Transverse colon (tissue), 4 donors: ENCODE results near the gene FCER2. TPM values are rescaled to one million over a fixed set of nuclear protein-coding genes. Genes with fewer than 3 reads are reported as not detected.

Experiments
- DNase-seq: peaks from one replicate; pipeline ENCODE4 v3.0.0-alpha.2; 2019
- H3K27ac ChIP-seq, 4 donors: fragments of 200-600 bp; sonication (generic); 2 replicates each; pipeline ENCODE4 v1.5.1; 2016 to 2018; ENCODE audit warnings: inconsistent platforms in 4 of 4
- H3K27me3 ChIP-seq: fragments of 200-600 bp; sonication (generic); 2 replicates; pipeline ENCODE4 v1.5.1; 2017; ENCODE audit warnings: inconsistent platforms
- H3K36me3 ChIP-seq, 4 donors: fragments of 200-600 bp; sonication (generic); 2 replicates each; pipeline ENCODE4 v1.5.1; 2017 to 2019; ENCODE audit warnings: inconsistent platforms in 4 of 4
- H3K4me1 ChIP-seq, 4 donors: fragments of 200-600 bp; sonication (generic); 2 replicates each; pipeline ENCODE4 v1.5.1; 2017 to 2020; ENCODE audit warnings: inconsistent platforms in 4 of 4
- H3K4me3 ChIP-seq, 4 donors: fragments of 200-600 bp; sonication (generic); 1 replicate in 1 of 4; 2 replicates in 3 of 4; pipeline versions ENCODE4 v1.5.1 to v1.6.1; 2017 to 2019; ENCODE audit warnings: inconsistent platforms in 4 of 4
- H3K9me3 ChIP-seq, 2 donors: fragments of 200-600 bp; sonication (generic); 2 replicates each; pipeline ENCODE4 v1.5.1; 2017 to 2019; ENCODE audit warnings: inconsistent platforms in 2 of 2
- CTCF ChIP-seq, 5 experiments: fragments of 200-600 bp in 3 of 5; fragments of 450-650 bp in 2 of 5; sonication (generic) in 3 of 5; IDR thresholded peaks; 1 replicate in 2 of 5; 2 replicates in 3 of 5; pipeline ENCODE4 v1.5.1; 2016 to 2017; ENCODE audit warnings: antibody characterized with exemption in 5 of 5, inconsistent platforms in 3 of 5, mild to moderate bottlenecking in 2 of 5, moderate library complexity in 1 of 5
- EP300 ChIP-seq: sonication (generic); formaldehyde crosslinking; IDR thresholded peaks from one replicate; pipeline ENCODE4 v1.6.1; 2017; ENCODE audit warnings: antibody characterized with exemption, low read depth
- POLR2A ChIP-seq: fragments of 450-650 bp; IDR thresholded peaks from one replicate; pipeline ENCODE4 v1.6.1; 2016; ENCODE audit warnings: antibody characterized with exemption, mild to moderate bottlenecking, moderate library complexity
- POLR2AphosphoS5 ChIP-seq, 3 donors: sonication (generic); formaldehyde crosslinking; IDR thresholded peaks; one replicate each; pipeline ENCODE4 v1.6.1; 2016; ENCODE audit warnings: antibody characterized with exemption in 3 of 3
- WGBS, 2 donors: methylation state at CpG; one replicate each; pipeline ENCODE4 v1.1.5; 2018; ENCODE audit warnings: low coverage in 1 of 2; 5-methylcytosine and 5-hydroxymethylcytosine counted together
- in situ Hi-C, 4 donors: fragments of 200-750 bp; cut with MboI; loops; one replicate each; pipeline versions ENCODE4 v1.15.0 to v1.15.1; 2017; ENCODE audit warnings: low sequenced_read_pairs in 3 of 4, low pct_ligation_motif_present in 1 of 4, low pct_unique_long_range_greater_than_20kb in 1 of 4
- intact Hi-C: fragments of 100-400 bp; cut with DNase I; formaldehyde crosslinking; loops from one replicate; pipeline ENCODE4 v1.15.1; 2023; ENCODE audit warnings: low total_unique reads
- total RNA-seq, 4 donors: library from RNA; depleted of rRNA; stranded (reverse); fragments of >200 nt; gene quantifications; one replicate each; pipeline ENCODE4 v1.1.0, GENCODE V29; 2016

FCER2 gene
- total RNA-seq, 4 donors from 2014 or later, result 0.27 to 10.1 (median 4.3) TPM; not detected in 1

GRCh38 chr19:7639863-7640348 is 62.0 kb downstream of the FCER2 start:
- no peak overlapping the region for H3K4me3 ChIP-seq
- no peak for TF ChIP-seq EP300
- no peak for TF ChIP-seq POLR2A
- TF ChIP-seq POLR2AphosphoS5 (IDR thresholded peaks at IDR 0.05), result no peak
- TF ChIP-seq CTCF (IDR thresholded peaks at IDR 0.05), result no peak
- no peak overlapping the region for H3K27ac ChIP-seq
- no peak for DNase-seq
- in situ Hi-C loops, result no loop called here
- H3K9me3 ChIP-seq, result no peaks in the 10 kb centered on the region
- 98 to 100% methylated on average over 8 to 13 of the region's 13 CpGs for WGBS, 2 donors
- H3K36me3 ChIP-seq, result no peaks in the 10 kb centered on the region
- H3K27me3 ChIP-seq, result peaks cover 11% of the 10 kb centered on the region
- H3K4me1 ChIP-seq, result peaks cover 0 to 8% (median 5%) of the 10 kb centered on the region in 4 donors
- intact Hi-C loops, result no loop called here

GRCh38 chr19:7638802-7639465 is 63.0 kb downstream of the FCER2 start:
- WGBS, 2 donors, result 81% methylated on average over 12 of the region's 12 CpGs; no CpG with 5 or more reads in 1 of the 2 donors

More at GRCh38 chr19:7638802-7639465, 63.0 kb downstream of the FCER2 start:
- in situ Hi-C loops, result no loop called here
- no peak for DNase-seq
- Histone ChIP-seq H3K9me3 (no peaks in the 10 kb centered on the region), H3K4me3 (no peak overlapping the region), H3K36me3 (no peaks in the 10 kb centered on the region), H3K4me1 (peaks cover 0 to 8% (median 5%) of the 10 kb centered on the region in 4 donors), H3K27ac (no peak overlapping the region), H3K27me3 (peaks cover 11% of the 10 kb centered on the region)
- intact Hi-C loops, result no loop called here
- no peak for TF ChIP-seq POLR2AphosphoS5 (IDR thresholded peaks at IDR 0.05)
- TF ChIP-seq CTCF (IDR thresholded peaks at IDR 0.05), result no peak
- TF ChIP-seq EP300, result no peak
- TF ChIP-seq POLR2A, result no peak

Other genes with a start within 250 kb of the FCER2 start
- 10 to 100 TPM in 1 of 4 donors, 1 to 10 TPM in 3; 2.2 to 14.5 (median 8.9) TPM for gene PEX11G, start 213.1 kb downstream of the FCER2 start, total RNA-seq
- 10 to 100 TPM; 50.2 to 72.7 (median 69.1) TPM for gene ZNF358, start 186.0 kb downstream of the FCER2 start, total RNA-seq
- gene MCOLN1, start 179.5 kb downstream of the FCER2 start, total RNA-seq, result 10 to 100 TPM; 14.7 to 93.1 (median 23.9) TPM
- gene PNPLA6, start 166.4 kb downstream of the FCER2 start, total RNA-seq, result 100 to 1,000 TPM; 115 to 435 (median 147) TPM
- gene CAMSAP3, start 106.3 kb downstream of the FCER2 start, total RNA-seq, result 100 to 1,000 TPM in 1 of 4 donors, 10 to 100 TPM in 3; 36.2 to 114 (median 61.6) TPM
- 100 to 1,000 TPM in 1 of 4 donors, 10 to 100 TPM in 3; 27.8 to 123 (median 57.3) TPM for gene XAB2, start 72.6 kb downstream of the FCER2 start, total RNA-seq
- 10 to 100 TPM in 2 of 4 donors, not detected in 2; 16.4 to 48.0 TPM for gene PET100, start 72.3 kb downstream of the FCER2 start, total RNA-seq
- gene PCP2, start 68.4 kb downstream of the FCER2 start, total RNA-seq, result 10 to 100 TPM in 1 of 4 donors, 1 to 10 TPM in 1, not detected in 2; 4.1 to 14.2 TPM
- gene STXBP2, start 65.0 kb downstream of the FCER2 start, total RNA-seq, result 100 to 1,000 TPM; 132 to 303 (median 205) TPM
- gene RETN, start 33.1 kb downstream of the FCER2 start, total RNA-seq, result not detected
- under 1 TPM in 1 of 4 donors, not detected in 3; 0.41 TPM for gene MCEMP1, start 25.0 kb downstream of the FCER2 start, total RNA-seq
- gene TRAPPC5, start 21.3 kb downstream of the FCER2 start, total RNA-seq, result 10 to 100 TPM; 15.1 to 63.5 (median 34.4) TPM
- gene CLEC4G, start 30.0 kb upstream of the FCER2 start, total RNA-seq, result 1 to 10 TPM in 1 of 4 donors, under 1 TPM in 1, not detected in 2; 0.55 to 1.1 TPM
- gene CD209, start 45.4 kb upstream of the FCER2 start, total RNA-seq, result 1 to 10 TPM in 3 of 4 donors, under 1 TPM in 1; 1.00 to 9.4 (median 4.4) TPM
- gene CLEC4M, start 61.1 kb upstream of the FCER2 start, total RNA-seq, result under 1 TPM in 1 of 4 donors, not detected in 3; 0.16 TPM
- gene EVI5L, start 128.1 kb upstream of the FCER2 start, total RNA-seq, result 10 to 100 TPM in 3 of 4 donors, 1 to 10 TPM in 1; 8.5 to 65.8 (median 15.0) TPM
- gene PRR36, start 172.3 kb upstream of the FCER2 start, total RNA-seq, result under 1 TPM in 1 of 4 donors, not detected in 3; 0.16 TPM
- gene LRRC8E, start 186.4 kb upstream of the FCER2 start, total RNA-seq, result 1 to 10 TPM in 1 of 4 donors, under 1 TPM in 1, not detected in 2; 0.79 to 1.5 TPM
- gene MAP2K7, start 201.7 kb upstream of the FCER2 start, total RNA-seq, result 100 to 1,000 TPM in 1 of 4 donors, 10 to 100 TPM in 3; 11.9 to 125 (median 20.9) TPM
- gene TGFBR3L, start 212.7 kb upstream of the FCER2 start, total RNA-seq, result 1 to 10 TPM in 1 of 4 donors, not detected in 3; 1.4 TPM
- gene SNAPC2, start 218.2 kb upstream of the FCER2 start, total RNA-seq, result 10 to 100 TPM; 11.4 to 35.9 (median 13.0) TPM
- gene CTXN1, start 224.0 kb upstream of the FCER2 start, total RNA-seq, result 10 to 100 TPM in 1 of 4 donors, 1 to 10 TPM in 3; 2.9 to 29.7 (median 4.8) TPM
- gene TIMM44, start 241.5 kb upstream of the FCER2 start, total RNA-seq, result 100 to 1,000 TPM in 1 of 4 donors, 10 to 100 TPM in 3; 59.7 to 102 (median 71.8) TPM